ENCODE data around the gene SERINC1.

Gene SERINC1

DNA sequence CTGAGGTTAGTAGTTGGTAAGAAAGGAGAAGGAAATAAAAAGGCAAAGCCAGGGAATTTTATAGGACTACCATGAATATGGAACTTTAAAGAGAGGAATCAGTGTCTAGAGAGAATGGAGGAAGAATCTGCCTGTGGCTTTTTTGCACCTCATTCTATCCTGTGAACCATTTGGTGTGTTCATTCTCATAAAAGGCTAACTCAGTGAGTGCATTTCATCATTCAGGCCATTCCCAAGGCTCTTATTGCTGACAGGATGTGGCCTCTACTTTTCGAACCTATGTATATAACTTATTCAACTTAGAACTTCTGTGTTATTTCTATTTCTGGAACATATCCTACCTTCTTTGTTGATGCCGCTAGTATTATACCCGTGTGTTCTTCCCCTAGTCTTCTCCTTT, 45.0 kb downstream of the SERINC1 start:
- TF ChIP-seq, protein P1, sequence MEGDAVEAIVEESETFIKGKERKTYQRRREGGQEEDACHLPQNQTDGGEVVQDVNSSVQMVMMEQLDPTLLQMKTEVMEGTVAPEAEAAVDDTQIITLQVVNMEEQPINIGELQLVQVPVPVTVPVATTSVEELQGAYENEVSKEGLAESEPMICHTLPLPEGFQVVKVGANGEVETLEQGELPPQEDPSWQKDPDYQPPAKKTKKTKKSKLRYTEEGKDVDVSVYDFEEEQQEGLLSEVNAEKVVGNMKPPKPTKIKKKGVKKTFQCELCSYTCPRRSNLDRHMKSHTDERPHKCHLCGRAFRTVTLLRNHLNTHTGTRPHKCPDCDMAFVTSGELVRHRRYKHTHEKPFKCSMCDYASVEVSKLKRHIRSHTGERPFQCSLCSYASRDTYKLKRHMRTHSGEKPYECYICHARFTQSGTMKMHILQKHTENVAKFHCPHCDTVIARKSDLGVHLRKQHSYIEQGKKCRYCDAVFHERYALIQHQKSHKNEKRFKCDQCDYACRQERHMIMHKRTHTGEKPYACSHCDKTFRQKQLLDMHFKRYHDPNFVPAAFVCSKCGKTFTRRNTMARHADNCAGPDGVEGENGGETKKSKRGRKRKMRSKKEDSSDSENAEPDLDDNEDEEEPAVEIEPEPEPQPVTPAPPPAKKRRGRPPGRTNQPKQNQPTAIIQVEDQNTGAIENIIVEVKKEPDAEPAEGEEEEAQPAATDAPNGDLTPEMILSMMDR (IDR thresholded peaks at IDR 0.05), result no peak

DNA sequence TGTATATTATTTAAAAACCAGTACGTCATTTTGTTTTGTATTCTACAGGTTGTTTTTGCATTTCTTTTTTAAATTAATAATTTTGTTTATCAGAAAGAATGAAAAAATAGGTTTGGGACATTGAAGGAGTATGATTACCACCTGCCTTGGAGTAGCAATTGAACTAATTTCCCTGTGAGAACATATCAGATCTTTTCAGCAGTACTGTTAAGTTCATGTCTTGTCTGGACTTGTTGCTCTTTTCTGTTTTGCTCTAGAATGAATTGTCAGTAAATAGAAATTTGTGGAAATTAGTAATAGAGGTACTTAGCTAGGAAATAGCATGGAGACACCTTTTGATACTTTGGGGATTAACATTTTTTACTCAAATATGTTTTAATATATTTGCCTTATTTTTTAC, 47.9 kb downstream of the SERINC1 start:
- TF ChIP-seq, protein P1 (IDR thresholded peaks at IDR 0.05), result no peak

DNA sequence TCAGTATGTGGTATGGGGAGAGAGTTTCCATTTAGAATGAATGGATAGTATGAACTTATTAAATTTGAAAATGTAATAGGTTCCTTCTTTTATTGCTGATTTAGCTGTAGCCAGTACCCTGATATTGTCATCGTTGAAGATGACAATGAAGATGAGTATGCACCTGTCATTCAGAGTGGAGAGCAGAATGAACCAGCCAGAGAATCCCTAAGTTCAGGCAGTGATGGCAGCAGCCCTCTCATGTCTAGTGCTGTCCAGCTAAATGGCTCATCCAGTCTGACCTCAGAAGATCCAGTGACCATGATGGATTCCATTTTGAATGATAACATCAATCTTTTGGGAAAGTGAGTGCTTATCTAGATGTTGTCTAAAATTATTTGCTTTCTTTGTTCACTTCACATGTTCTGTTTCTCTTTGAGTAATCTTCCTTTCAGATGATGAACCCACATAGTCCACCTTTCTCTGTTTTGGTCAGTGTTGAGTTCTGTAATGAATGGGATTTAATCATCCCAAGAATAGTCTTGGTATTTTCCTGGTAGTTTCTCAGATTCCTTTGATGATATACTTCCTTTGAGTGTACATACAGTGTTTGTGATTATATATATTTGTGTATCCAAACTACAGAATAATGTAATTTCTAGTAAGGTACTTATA, 48.9 kb downstream of the SERINC1 start:
- TF ChIP-seq, protein P1 (IDR thresholded peaks at IDR 0.05), result no peak

DNA sequence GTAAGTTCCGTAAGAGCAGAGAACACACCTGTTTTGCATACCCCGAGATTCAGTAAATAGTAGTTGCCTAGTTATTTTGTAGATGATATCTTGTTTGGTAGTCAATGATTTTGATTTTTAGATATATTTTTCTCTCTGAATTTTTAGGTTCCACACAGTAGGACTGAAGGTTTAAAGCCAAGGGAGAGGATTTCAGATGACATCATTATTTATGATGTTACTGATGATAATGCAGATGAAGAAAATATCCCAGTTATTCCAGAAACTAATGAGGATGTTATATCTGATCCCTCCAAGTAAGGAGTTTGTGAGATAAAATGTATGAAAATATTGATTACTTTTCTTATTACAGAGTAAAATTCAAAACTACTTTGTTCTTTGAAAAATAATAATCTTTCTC, 49.6 kb downstream of the SERINC1 start:
- TF ChIP-seq, protein P1 (IDR thresholded peaks at IDR 0.05), result no peak

DNA sequence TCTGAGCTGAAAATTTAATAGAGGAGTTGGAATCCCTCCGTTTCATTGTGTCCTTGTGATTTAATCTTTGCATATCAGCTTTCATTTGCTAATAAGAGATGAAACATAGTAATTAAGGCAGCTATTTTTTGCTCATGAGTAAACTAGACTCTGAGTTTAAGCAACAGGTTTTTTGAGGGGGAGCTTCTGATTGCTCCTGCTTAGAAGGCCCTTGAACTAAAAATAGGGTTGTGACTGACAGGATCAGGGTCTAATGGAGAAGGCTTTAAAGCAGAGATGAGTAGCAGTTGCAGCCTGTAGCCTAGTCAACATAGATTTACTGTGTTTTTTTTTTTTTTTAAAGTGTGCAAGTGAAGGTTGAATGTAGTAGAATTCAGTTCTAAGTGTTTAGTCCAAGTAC, 54.8 kb downstream of the SERINC1 start:
- TF ChIP-seq, protein P1 (IDR thresholded peaks at IDR 0.05), result no peak

DNA sequence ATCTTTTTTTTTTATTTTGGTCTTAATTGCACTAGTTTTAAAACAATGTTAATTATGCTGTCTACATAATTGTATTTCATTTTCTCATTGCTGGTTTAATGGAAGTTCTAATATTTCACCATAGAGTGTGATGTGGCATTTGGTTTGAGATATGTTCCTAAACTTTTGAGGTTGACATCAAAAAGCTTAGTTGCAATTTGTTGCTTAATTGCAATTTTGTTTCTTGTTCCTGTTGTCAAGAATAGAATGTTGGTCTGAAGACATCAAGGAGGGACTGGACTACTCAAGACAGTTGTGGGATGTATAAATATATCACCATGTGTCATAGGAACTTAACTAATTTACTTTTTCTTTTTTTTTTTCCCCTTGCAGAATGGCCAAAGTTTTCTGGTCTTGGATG, 59.6 kb downstream of the SERINC1 start:
- TF ChIP-seq, protein P1 (IDR thresholded peaks at IDR 0.05), result no peak

DNA sequence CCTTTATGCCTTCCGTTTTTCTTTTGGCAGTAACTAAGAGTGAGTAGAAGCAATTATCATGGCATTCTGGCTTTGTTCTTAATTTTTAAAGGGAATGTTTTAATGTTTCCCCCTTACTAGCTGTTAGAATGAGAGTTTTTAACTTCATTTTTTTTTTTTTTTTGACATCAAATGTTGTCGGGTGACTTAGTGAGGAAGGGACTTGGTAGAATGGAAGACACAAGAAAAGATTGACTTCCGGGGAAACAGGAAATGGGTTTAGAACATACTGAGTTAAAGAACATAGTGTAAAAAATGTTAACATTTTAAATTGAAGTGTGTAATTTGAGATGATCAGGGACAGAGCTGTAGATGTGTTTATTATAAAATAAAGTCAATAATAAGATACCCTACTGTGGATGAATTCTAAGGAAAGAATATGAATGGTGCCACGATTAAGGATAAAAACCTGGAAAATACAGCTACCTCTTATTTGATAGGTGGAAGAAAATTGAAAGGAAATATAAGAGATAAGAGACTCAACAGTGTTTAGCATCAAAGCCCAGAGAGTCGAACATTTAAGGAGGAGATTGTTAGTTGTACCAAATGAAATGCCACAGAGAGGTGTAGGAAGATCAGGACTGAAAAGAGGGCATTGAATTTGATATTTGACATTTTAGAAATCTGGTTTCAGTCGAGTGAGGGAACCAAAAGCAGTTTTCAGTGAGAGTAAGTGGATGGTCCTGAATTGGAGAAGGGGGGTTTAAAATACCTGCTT, 62.7 kb downstream of the SERINC1 start:
- TF ChIP-seq, protein P1 (IDR thresholded peaks at IDR 0.05), result no peak
